ENCODE results near the gene MLXIP.
A peak's percentile ranks its signal among the peaks of the same experiment; 100 is the strongest.
"Not testable (repeated sequence)": the region's sequence is repeated elsewhere in the genome, so short reads cannot be mapped to it uniquely, and the experiment has no call there.

MLXIP gene, protein sequence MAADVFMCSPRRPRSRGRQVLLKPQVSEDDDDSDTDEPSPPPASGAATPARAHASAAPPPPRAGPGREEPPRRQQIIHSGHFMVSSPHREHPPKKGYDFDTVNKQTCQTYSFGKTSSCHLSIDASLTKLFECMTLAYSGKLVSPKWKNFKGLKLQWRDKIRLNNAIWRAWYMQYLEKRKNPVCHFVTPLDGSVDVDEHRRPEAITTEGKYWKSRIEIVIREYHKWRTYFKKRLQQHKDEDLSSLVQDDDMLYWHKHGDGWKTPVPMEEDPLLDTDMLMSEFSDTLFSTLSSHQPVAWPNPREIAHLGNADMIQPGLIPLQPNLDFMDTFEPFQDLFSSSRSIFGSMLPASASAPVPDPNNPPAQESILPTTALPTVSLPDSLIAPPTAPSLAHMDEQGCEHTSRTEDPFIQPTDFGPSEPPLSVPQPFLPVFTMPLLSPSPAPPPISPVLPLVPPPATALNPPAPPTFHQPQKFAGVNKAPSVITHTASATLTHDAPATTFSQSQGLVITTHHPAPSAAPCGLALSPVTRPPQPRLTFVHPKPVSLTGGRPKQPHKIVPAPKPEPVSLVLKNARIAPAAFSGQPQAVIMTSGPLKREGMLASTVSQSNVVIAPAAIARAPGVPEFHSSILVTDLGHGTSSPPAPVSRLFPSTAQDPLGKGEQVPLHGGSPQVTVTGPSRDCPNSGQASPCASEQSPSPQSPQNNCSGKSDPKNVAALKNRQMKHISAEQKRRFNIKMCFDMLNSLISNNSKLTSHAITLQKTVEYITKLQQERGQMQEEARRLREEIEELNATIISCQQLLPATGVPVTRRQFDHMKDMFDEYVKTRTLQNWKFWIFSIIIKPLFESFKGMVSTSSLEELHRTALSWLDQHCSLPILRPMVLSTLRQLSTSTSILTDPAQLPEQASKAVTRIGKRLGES

DNA sequence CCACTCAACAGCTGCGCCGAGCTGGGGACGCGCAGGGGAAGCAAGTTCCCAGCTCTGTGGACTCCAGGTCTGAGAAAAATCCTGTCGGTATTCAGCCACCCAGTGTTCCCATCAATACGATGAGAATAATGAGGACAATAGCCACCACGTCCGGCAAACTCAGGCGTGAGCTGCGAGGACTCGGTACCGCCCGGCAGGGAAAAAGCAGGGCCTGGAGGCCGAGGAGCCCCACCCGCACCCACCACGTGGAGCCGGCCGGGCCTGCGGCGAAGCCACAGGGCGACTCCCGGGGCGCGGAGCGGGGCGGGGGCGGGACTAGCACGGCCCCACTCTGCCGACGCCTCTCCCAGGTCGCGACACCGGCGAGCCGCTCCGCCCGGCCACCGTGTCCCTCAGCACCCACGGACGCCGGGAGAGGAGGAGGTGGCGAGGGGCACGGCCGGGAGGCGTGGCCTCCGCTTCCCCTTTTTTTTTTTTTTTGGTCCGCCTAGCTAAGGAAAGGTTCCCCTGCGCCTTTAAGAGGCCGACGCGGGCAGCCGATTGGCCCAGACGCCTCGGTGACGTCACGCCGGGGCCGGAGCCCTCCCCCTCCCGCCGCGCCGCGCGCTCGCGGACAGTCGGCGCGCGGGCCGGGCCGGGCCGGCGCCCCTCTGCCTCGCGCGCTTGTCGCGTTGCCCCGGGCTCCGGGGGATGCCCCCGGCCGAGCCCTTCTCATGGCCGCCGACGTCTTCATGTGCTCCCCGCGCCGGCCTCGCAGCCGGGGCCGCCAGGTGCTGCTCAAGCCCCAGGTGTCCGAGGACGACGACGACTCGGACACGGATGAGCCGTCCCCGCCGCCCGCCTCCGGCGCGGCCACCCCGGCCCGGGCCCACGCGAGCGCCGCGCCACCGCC lies at the start of gene MLXIP:
TSS of gene MLXIP (plus strand) at position 616 of the 892 bp plus-strand sequence. CDS start at position 714, 98 bp downstream.
- DNase-seq: peak; percentile 83

DNA sequence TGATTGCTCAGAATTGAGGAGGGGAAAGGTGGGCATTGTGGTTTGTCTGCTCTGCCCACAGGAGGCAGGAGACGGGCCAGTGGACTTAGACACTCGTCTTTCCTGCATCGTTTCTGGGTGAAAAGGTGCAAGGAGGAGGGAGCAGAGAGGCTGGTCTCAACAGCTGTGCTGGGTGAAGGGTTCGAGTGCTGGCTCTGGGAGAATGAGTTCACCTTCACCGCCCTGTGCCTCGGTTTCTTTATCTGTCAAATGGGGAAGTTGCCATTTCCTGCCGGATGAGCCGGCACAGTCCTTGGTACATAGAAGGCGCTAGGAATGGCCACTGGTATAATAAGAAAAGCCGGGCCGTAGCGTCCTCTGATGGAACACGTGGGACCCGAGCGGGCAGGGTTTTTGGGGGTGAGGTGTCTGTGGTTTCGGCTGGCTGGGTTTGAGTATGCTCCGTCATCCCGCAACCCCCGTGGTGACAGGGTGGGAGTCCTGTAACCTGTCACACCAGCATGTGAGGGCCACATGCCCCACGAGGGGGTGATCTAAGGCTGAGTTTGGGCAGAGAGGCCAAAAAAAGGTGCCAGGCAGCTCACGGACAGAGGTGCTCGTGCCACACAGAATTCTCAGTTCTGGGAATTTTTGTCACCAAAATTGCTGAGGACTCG lies 49.5 kb upstream of the MLXIP start:
- no peak for DNase-seq

DNA sequence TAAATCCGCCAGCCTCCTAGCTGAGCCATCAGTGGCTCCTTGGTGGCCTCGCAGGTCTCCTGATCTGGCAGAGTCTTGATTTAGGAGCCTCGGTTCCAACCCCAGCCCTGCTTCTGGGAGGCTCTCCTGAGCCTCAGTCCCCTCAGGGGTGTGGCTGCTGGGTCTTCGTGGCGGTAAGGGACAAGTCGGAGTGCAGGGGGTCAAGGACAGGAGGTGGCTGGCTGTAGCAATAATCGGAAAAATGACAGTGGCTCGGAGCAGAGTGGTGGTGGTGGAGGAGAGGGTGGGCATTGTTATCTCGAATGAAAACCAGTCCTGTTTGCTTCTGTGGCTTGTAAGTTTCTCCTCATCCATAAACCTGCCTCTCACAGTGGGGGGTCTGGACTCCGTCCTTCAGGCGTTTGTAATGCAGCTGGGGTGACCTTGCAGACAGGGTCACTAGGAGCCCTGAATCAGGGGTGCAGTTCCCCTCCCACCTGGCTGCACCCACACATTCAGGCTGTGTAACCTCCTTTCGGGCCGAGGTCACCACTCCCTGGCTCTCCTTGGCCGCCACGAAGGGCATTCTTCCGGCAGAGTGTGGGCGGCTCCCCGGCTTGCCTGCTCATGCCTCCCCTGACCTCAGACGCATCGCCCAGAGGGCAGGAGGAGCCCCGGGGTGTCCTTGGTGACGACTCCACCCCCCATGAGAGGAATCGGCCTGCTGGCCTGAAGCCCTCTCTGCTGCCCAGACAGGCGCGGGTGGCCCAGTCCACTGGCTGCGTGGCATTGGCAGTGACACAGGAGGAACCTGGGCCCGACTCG lies 48.7 kb upstream of the MLXIP start:
- DNase-seq: no peak

DNA sequence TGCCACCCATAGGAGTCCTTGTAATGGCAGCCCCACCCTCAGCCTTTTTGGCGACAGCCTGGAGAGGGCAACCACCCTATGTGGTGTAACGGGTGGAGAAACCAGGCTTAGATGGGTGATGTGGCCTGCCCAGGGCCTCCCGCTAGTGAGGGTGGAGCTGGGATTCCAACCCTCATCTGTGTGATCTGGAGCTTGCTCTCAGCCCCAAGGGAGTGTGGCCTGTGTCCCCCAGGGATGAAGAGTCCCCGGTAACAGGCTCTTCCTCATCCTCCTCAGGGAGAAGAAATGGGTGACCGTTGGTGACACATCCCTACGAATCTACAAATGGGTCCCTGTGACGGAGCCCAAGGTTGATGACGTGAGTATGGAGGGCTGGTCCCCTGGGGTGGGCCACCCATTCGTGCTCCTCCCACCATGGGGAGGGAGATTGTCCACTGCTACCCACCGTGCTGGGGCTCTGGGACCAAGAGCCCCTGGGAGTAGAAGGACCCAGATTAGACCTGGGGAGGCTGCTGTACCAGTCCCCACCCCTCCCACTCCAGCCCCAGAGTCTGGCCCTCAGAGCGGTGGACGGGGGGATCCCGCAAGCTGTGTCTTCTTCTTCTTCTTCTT lies 48.0 kb upstream of the MLXIP start:
- no peak for DNase-seq

DNA sequence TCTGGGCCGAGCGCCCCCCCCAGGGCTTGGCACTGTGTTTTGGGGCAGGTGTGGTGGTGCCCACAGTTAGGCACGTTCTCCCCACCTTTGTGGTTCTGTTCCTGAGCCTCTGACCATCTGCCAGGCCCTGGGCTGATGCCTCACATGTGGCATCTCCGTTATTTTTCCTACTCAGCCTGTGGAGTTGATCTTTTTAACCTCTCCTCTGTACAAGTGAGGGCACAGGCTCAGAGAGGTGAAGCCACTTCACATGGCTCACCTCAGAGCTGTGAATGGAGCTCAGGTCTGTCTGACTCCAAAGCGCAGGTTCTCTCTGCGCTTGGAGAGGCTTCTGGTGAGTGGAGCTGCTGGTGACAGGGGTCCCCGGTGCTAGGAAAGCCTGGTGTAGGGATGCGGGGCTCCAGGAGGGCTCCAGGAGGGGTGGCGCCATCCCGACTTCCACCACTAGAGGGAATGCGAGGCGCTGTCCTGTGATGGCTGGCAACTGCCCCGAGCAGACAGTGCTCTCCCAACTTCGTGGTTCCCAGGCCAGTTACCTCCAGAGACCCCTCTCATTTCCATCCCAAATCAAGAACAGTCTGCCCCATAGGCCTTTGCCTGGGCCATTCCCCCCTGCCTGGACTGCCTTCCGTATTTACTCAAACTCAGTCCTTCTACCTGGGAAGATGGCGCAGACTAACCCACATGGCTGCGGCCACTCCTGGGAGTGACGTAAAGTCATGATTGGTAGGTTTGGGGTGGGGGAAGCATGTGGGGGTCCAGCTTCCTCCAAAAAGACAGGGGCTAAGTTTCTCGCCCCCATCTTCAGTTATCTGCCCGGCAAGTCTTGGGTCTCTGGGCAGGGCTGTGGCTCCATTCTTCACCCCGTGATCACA lies 47.0 kb upstream of the MLXIP start:
- DNase-seq: peak; percentile 33

DNA sequence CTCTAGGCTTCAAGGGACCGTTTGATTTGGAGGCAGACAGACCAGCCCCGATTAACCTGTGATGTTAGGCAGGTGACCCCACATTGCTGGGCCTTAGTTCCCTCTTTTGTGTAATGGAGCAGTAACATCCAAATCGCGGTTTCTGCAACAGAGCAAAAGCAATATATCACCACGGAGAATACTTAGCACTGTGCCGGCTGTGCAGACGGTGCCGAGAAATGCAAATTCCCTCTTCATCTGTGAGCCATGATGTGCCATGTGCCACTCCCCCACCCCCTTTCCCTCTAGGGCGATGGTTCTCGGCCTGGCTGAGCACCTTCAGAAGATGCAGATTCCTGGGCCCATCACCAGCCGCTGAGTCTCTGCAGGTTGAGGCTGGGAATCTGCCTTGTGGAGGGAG lies 46.0 kb upstream of the MLXIP start:
- no peak for DNase-seq

DNA sequence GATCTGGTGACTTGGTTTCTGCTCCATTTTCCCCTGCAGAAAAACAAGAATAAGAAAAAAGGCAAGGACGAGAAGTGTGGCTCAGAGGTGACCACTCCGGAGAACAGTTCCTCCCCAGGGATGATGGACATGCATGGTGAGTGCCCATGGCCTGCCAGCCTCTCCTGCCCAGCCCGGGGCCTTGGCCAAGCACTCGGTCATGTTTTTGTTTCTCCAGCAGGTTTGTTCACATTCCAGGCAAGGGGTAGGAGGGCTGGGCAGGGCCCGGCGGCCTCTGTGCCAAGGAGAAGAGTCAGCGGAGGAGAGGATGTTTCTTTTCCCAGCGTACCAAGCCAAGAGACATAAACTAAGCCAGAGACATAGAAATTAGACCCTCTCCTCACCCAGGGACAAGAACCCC lies 43.3 kb upstream of the MLXIP start:
- DNase-seq: no peak

DNA sequence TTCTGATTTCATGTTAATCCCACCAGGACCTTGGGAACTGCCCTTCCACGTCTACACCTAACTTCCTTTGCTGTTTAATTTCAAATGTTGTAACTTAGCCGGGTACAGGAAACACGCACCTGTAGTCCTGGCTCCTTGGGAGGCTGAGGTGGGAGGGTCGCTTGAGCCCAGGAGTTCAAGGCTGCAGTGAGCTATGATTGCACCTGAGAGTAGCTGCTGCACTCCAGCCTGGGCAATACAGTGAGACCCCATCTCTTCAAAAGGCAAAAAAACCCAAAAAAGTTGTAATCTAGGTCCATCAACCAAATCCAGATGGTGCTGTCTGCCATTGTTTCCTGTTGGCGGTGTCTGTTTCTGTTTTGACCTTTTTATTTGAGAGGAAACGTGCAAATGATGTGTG lies 42.4 kb upstream of the MLXIP start:
- DNase-seq: no peak

DNA sequence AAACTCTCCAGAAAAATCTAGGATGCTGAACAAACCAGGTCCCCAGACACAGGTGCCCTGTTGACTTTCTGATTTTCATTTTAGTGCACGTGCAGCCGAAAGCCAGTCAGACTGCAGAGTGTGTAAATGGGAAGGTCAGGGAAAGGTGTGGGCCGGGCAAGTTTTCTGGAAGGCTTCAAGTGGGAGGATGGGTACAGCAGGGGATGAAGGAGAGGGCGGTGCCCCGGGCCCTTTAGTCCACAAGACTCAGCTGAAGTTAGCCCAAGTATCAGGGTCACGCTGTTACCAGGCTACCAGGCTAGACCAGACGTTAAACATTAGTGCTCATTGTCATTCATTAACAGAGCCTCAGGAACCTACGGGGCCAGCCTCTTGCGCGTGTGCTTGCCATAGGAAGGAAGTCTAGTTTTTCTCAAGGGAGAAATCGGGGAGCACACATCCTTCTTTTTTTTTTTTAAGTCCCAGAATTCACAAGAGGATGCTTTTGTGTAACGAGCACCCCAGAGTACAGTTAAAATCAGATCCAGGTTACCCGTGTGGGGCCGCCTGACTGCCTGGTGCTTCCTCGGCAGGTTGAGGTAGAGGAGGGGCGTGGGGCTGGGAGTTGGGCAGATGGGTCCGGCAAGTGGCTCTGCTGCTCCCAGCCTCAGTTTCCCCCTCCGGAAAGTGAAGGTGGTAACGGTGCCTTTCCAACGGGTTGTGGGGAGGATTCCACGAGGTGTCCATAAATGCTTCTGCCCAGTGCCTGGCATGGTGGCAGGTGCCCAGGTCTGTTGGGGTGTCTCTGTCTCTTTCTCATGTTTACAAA lies 37.8 kb upstream of the MLXIP start:
- no peak for DNase-seq

DNA sequence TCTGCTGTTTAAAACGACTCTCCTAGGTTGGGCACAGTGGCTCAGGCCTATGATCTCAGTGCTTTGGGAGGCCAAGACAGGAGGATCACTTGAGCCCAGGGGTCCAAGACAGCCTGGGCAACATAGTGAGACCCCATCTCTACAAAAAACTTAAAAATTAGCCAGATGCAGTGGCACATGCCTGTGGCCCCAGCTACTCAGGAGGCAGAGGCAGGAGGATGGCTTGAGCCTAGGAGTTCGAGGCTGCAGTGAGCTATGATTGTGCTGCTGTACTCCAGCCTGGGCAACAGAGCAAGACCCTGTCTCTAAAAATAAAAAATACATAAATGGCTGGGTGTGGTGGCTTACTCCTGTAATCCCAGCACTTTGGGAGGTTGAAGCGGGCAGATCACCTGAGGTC lies 37.1 kb upstream of the MLXIP start:
- DNase-seq: not testable (repeated sequence)

DNA sequence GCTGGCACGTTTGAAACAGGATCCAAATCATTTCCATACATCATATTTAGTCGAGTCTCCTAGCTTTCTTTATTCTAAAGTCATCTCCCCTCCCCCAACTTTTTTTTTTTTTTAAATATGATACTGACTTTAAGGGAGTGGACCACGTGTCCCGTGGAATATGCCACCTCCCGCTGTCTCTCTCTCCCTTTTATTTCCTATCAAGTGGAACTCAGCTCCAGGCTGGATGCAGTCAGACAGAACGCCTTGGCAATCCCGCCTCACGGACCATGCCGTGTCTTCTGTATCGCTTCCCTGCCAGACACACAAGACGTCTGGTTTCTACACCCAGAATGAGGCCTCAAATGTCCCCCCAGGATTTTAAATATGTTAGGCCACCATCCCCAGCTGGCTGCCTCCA lies 35.6 kb upstream of the MLXIP start:
- no peak for DNase-seq

DNA sequence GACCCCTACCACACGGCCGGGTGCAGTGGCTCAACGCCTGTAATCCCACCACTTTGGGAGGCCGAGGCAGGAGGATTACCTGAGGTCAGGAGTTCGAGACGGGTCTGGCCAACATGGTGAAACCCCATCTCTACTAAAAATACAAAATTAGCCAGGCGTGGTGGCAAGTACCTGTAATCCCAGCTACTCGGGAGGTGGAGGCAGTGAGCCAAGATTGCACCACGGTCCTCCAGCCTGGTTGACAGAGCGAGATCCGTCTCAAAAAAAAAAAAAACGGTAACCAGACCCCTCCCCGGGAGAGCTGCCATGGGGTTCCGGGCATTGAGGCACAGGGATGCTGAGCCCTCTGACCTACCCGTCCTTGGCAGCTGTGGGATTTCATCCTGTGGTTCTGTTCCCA lies 35.1 kb upstream of the MLXIP start:
- no peak for DNase-seq

DNA sequence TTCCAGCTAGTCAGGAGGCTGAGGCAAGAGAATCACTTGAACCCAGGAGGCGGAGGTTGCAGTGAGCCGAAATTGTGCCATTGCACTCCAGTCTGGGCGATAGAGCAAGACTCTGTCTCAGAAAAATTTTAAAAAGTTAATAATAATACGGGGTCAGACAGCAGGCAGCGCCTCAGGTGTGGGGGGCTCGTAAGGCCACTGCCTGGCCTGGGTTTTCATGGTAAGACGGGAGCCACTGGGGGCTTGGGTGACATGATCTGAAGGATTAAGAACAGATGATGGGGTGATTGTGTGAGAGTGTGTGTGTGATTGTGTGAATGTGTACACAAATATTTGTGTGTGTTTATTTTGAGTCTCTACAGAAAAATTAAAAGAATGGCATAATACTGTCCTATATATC lies 33.3 kb upstream of the MLXIP start:
- DNase-seq: no peak

DNA sequence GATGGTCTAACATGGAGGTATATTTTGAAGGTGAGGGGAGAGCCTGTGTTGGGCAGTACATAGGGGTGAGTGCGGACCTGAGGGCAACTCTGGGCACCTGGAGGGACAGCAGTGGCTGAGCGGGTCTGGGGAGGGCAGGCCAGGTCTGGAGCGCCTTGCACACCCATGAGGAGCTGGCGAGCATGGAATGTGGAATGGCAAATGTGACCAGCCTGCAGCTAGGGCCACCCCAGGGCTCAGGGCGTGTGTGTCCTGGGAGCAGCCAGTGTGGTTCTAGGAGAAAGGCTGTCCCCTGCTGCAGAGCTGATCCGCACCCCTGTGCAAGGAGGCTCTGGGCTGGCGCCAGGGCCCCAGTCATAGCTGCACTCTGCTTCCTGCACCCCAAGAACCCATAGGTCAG lies 32.4 kb upstream of the MLXIP start:
- DNase-seq: no peak

DNA sequence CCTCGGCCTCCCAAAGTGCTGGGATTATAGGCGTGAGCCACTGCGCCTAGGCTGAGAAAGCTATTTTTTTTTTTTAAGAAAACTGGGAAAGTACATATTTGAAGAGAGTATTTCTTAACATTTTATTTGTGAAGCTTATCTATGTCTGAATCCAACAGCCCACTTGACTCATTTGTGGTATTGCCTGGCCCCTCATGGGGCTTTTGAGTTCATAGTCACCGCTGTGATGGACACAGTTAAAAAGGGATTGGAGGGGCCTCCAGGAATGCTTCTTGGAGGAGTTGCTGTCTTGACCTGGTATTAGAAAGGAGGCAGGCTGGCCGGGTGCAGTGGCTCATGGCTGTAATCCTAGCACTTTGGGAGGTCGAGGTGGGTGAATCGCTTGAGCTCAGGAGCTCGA lies 30.4 kb upstream of the MLXIP start:
- no peak for DNase-seq

DNA sequence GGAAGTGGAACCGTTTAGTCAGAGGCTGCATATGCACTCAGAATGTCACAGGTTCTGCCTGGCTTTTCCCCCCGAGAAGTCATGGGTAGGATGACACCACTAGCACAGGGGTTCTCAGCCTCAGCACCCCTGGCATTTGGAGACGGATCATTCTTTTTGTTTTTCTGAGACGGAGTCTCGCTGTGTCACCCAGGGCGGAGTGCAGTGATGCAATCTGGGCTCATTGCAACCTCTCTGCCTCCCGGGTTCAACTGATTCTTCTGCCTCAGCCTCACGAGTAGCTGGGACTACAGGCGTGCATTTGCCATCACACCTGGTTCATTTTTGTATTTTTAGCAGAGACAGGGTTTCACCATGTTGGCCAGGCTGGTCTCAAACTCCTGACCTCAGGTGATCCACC lies 28.7 kb upstream of the MLXIP start:
- no peak for DNase-seq

DNA sequence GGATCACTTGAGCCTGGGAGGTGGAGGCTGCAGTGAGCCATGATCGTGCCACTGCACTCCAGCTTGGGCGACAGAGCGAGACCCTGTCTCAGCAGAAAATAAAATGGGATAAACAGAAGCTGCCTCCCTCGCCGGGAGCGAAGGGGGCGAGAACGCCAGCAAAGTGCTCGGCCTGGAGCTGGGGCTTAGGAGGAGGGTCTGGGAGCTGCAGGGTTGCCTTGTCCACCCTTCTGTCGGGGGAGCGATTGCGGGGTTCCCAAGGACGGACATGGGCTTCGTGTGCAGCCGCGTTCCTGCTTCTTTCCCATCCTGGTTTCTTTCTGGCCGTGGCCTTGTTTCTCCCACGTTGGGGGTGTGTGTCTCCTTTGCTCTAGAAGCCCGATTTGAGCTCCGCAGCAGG lies 27.9 kb upstream of the MLXIP start:
- DNase-seq: no peak

DNA sequence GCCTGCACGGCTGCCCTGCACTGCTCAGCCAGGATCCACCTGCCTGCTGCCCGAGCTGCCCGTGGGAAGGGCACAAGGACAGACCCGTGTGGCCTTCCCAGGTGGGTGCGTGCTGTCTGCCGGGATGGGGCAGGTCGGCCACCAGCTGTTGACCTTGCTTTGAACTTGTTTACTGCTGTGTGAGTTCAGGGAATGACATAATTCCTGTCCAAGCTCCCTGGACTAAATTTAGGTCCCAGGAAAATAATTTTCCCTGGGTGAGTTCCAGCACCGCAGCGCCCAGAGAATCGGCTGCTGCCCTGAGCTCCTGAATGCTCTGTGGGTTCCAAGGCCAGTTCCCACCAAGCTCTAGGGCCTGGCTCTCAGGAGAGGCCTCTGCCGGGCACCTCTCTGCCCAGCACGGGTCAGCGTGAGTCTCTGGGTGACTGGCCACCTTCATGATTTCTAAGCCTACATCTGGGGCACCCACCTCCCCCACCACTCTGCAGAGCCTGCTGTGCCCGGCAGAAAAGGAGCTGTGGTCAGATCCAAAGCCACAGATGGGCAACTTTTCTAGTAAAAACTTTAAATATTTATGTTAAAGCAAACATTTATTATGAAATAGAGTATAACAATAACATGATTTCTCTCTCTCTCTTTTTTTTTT lies 27.2 kb upstream of the MLXIP start:
- DNase-seq: no peak

DNA sequence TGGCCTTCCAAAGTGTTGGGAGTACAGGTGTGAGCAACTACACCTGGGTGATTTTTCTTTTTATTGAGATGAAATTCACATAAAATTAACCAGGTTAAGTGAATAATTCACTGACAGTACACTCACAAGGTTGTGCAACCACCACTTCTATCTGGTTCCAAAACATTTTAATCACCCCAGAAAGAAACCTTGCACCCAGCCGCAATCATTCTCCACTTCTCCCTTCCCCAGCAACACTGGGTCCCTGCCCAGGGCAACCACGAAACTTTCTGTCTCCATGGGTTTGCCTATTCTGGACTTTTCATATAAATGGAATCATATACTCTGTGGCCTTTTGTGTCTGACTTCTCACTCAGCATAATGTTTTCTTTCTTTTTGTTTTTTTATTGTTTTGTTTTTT lies 26.3 kb upstream of the MLXIP start:
- DNase-seq: no peak

Measured in activated CD4-positive, alpha-beta T cell treated with anti-CD3 and anti-CD28 coated beads for 1 hour (primary cell).